ENCODE data around the gene SLC10A1. TPM values are rescaled to one million over a fixed set of nuclear protein-coding genes. Genes with fewer than 3 reads are reported as not detected.

SLC10A1 gene
- total RNA-seq, 1 experiment from 2014 or later = not detected

DNA sequence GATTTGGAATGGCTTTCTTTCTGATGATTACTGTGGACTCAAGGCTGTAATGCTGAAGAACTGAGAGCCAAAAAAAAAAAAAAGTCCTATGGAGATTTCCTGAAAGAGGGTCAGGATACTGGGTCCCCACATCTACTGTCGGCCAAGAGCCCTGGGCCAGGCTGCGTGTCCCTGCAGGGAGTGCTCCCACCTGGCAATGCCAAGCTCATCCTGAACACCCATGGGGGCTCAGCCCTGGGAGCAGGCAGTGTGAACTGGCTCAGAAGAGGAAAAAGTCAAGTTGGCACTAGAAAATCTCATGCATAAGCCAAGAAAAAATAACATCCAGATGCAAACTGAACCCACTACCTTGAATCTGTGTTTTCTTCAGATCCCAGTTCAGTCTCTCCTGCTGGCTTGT lies 47.1 kb upstream of the SLC10A1 start:
- no peaks in the 10 kb centered on the region for H3K79me2 ChIP-seq (ENCODE audit: insufficient read depth, low read length)
- H3K4me2 ChIP-seq (ENCODE audit: low read length) = no peak overlapping the region
- H3K9me3 ChIP-seq (ENCODE audit: control insufficient read depth in 1 of 2, insufficient read depth in 1 of 2, low read depth in 1 of 2, low read length in 2 of 2) = no peaks in the 10 kb centered on the region
- no peak overlapping the region for H2AFZ ChIP-seq (ENCODE audit: low read depth, low read length, poor library complexity, severe bottlenecking)
- H3K27ac ChIP-seq (ENCODE audit: low read depth, low read length) = no peak overlapping the region
- no peaks in the 10 kb centered on the region for H3K4me1 ChIP-seq (ENCODE audit: control insufficient read depth in 1 of 2, insufficient read depth in 2 of 2, low read length in 2 of 2)
- no peaks in the 10 kb centered on the region for H4K20me1 ChIP-seq (ENCODE audit: insufficient read depth)
- ChIA-PET POLR2A (no interaction called here), RAD21 (ENCODE audit: low non-redundant PET in 1 of 2, low total read pairs in 2 of 2, uncharacterized antibody in 2 of 2, unreplicated experiment in 2 of 2) (no interaction called here), CTCF (no interaction called here)
- peaks cover 52% of the 10 kb centered on the region for H3K27me3 ChIP-seq (ENCODE audit: insufficient read depth, low read length)
- DNase-seq (ENCODE audit: low read depth, low spot score) (no peak), ATAC-seq (no peak)
- H3K9ac ChIP-seq (ENCODE audit: low read length) = no peak overlapping the region
- no peak overlapping the region for H3K4me3 ChIP-seq (replicated peaks in 1 of 2; ENCODE audit: low read depth in 1 of 2, low read length in 2 of 2)
- BruUV-seq (replicated peaks) = no TSS peak
- no peaks in the 10 kb centered on the region for H3K9me2 ChIP-seq (ENCODE audit: insufficient read depth)
- intact Hi-C loops (cut with micrococcal nuclease) = no loop called here
- TF ChIP-seq POLR2A (IDR thresholded peaks at IDR 0.05; ENCODE audit: borderline replicate concordance, extremely low read depth, insufficient read depth, insufficient read length) (no peak), SIN3A (IDR thresholded peaks at IDR 0.05; ENCODE audit: low read depth) (no peak), EZH2 (IDR thresholded peaks at IDR 0.05) (no peak), CTCF (IDR thresholded peaks at IDR 0.05 in 2 of 3, conservative IDR thresholded peaks at IDR 0.05 in 1 of 3; ENCODE audit: borderline replicate concordance in 1 of 3, insufficient read depth in 1 of 3, low read depth in 2 of 3, low read length in 2 of 3) (no peak), CEBPB (IDR thresholded peaks at IDR 0.05; ENCODE audit: low read depth) (no peak), RAD21 (IDR thresholded peaks at IDR 0.05; ENCODE audit: low read depth) (no peak), FOSL1 (IDR thresholded peaks at IDR 0.05; ENCODE audit: low read depth) (no peak), YY1 (IDR thresholded peaks at IDR 0.05; ENCODE audit: extremely low read depth, insufficient replicate concordance, low read depth, low read length) (no peak)
- TF ChIP-seq, protein P1, sequence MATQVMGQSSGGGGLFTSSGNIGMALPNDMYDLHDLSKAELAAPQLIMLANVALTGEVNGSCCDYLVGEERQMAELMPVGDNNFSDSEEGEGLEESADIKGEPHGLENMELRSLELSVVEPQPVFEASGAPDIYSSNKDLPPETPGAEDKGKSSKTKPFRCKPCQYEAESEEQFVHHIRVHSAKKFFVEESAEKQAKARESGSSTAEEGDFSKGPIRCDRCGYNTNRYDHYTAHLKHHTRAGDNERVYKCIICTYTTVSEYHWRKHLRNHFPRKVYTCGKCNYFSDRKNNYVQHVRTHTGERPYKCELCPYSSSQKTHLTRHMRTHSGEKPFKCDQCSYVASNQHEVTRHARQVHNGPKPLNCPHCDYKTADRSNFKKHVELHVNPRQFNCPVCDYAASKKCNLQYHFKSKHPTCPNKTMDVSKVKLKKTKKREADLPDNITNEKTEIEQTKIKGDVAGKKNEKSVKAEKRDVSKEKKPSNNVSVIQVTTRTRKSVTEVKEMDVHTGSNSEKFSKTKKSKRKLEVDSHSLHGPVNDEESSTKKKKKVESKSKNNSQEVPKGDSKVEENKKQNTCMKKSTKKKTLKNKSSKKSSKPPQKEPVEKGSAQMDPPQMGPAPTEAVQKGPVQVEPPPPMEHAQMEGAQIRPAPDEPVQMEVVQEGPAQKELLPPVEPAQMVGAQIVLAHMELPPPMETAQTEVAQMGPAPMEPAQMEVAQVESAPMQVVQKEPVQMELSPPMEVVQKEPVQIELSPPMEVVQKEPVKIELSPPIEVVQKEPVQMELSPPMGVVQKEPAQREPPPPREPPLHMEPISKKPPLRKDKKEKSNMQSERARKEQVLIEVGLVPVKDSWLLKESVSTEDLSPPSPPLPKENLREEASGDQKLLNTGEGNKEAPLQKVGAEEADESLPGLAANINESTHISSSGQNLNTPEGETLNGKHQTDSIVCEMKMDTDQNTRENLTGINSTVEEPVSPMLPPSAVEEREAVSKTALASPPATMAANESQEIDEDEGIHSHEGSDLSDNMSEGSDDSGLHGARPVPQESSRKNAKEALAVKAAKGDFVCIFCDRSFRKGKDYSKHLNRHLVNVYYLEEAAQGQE (IDR thresholded peaks at IDR 0.05; ENCODE audit: low read depth) = no peak
- H3K36me3 ChIP-seq (ENCODE audit: control insufficient read depth in 1 of 2, insufficient read depth in 2 of 2, low read length in 2 of 2) = no peaks in the 10 kb centered on the region

Measured in HCT116 (cell line).